Peyer's patch (tissue), 4 donors: Measurements from ENCODE around the gene ADAM12.

Experiments
- CTCF ChIP-seq, 6 experiments: fragments of 450-650 bp in 4 of 6; fragments of 200-600 bp in 2 of 6; sonication (generic) in 1 of 6; IDR thresholded peaks; one replicate each; pipeline ENCODE4 v1.5.1; 2017 to 2019; ENCODE audit warnings: antibody characterized with exemption in 6 of 6, mild to moderate bottlenecking in 3 of 6, moderate library complexity in 1 of 6
- POLR2A ChIP-seq, 2 donors: fragments of 450-650 bp; IDR thresholded peaks; one replicate each; pipeline ENCODE4 v1.5.1; 2017; ENCODE audit warnings: antibody characterized with exemption in 2 of 2, mild to moderate bottlenecking in 2 of 2, moderate library complexity in 2 of 2

GRCh38 chr10:126147866-126148587, 240.2 kb downstream of the ADAM12 start:
- TF ChIP-seq CTCF (IDR thresholded peaks at IDR 0.05) (no peak), POLR2A (IDR thresholded peaks at IDR 0.05) (no peak)
